DND-41 (cell line): ENCODE results near the gene ZNF428.
"Not testable (repeated sequence)": the region's sequence is repeated elsewhere in the genome, so short reads cannot be mapped to it uniquely, and the experiment has no call there.

Experiments used
- ATAC-seq: fragments of 200-7000 bp; cut with Tn5 transposase; 3 replicates; pipeline ENCODE4 v1.9.1; 2021; ENCODE audit warnings: low read depth; ENCODE audit not compliant: insufficient read depth
- DNase-seq: peaks from one replicate; pipeline ENCODE4 v3.0.0-alpha.2; 2020
- H2AFZ ChIP-seq: 2 replicates; pipeline ENCODE4 v1.6.0; 2012; ENCODE audit warnings: low read depth, low read length
- H3K27ac ChIP-seq: 2 replicates; pipeline ENCODE4 v1.5.1; 2012; ENCODE audit warnings: low read length, inconsistent platforms
- H3K27me3 ChIP-seq: fragments of 200-600 bp; sonication (generic); 2 replicates; pipeline ENCODE4 v1.6.0; 2012; ENCODE audit warnings: low read length, mild to moderate bottlenecking, inconsistent platforms; ENCODE audit not compliant: insufficient read depth, poor library complexity
- H3K36me3 ChIP-seq: 2 replicates; pipeline ENCODE4 v1.5.1; 2012; ENCODE audit warnings: low read length, inconsistent platforms; ENCODE audit not compliant: insufficient read depth
- H3K4me1 ChIP-seq: 2 replicates; pipeline ENCODE4 v1.5.1; 2012; ENCODE audit warnings: mild to moderate bottlenecking, low read length; ENCODE audit not compliant: insufficient read depth
- H3K4me2 ChIP-seq: 2 replicates; pipeline ENCODE4 v1.6.0; 2012; ENCODE audit warnings: mild to moderate bottlenecking, moderate library complexity, low read length, inconsistent platforms; ENCODE audit not compliant: insufficient read depth
- H3K4me3 ChIP-seq, 2 experiments: fragments of 200-600 bp in 1 of 2; shearing (Covaris generic) in 1 of 2; 2 replicates each; pipeline ENCODE4 v1.5.1; 2012 to 2016; ENCODE audit warnings: inconsistent platforms in 2 of 2, low read length in 2 of 2, mild to moderate bottlenecking in 2 of 2, low read depth in 1 of 2, moderate library complexity in 1 of 2
- H3K79me2 ChIP-seq: 2 replicates; pipeline ENCODE4 v1.6.0; 2012; ENCODE audit warnings: low read length, inconsistent platforms; ENCODE audit not compliant: insufficient read depth
- H3K9ac ChIP-seq: 2 replicates; pipeline ENCODE4 v1.6.0; 2012; ENCODE audit warnings: low read depth, mild to moderate bottlenecking, inconsistent platforms, low read length, moderate library complexity
- H3K9me3 ChIP-seq: 2 replicates; pipeline ENCODE4 v1.5.1; 2012; ENCODE audit warnings: low read length, moderate library complexity, mild to moderate bottlenecking, inconsistent platforms; ENCODE audit not compliant: insufficient read depth, severe bottlenecking
- H4K20me1 ChIP-seq: 2 replicates; pipeline ENCODE4 v1.6.0; 2012; ENCODE audit warnings: low read length; ENCODE audit not compliant: insufficient read depth
- EZH2 ChIP-seq: IDR thresholded peaks from 3 replicates; pipeline ENCODE4 v1.6.1; 2012; ENCODE audit warnings: borderline replicate concordance, low read depth, mild to moderate bottlenecking, moderate library complexity, low read length, inconsistent platforms; ENCODE audit not compliant: severe bottlenecking
- TF ChIP-seq, protein P1 (sequence below): IDR thresholded peaks from 2 replicates; pipeline ENCODE4 v1.5.1; 2012; ENCODE audit warnings: borderline replicate concordance, low read length, moderate library complexity, mild to moderate bottlenecking; ENCODE audit not compliant: poor library complexity, severe bottlenecking; ENCODE audit errors: extremely low read depth

The ZNF428 gene

DNA sequence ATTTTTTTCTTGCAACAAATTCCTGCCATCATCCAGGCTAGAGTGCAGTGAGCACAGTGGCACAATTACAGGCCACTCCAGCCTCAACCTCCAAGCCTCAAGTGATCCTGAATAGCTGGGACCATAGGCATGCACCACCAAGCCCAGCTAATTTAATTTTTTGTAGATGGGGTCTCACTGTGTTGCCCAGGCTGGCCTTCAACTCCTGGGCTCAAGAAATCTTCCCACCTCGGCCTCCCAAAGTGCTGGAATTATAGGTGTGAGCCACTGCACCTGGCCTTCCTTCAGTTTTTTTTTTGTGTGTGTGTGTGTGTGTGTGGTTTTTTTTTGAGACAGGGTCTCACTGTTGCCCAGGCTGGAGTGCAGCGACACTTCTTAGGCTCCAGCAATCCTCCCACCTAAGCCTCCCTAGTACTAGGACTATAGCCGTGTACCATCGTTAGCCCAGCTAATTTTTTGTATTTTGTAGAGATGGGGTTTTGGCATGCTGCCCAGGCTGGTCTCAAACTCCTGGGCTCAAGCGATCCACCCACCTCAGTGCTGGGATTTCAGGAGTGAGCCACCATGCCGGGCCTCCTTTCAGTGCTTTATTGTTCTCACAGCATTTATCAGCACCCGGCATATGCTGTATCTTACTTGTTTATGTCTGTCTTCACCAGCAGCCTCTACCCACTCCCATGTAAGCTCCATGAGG lies 13.4 kb downstream of the ZNF428 start:
- Histone ChIP-seq H3K9ac (no peak overlapping the region), H3K27ac (no peak overlapping the region)
- TF ChIP-seq EZH2, result no peak
- TF ChIP-seq, protein P1, sequence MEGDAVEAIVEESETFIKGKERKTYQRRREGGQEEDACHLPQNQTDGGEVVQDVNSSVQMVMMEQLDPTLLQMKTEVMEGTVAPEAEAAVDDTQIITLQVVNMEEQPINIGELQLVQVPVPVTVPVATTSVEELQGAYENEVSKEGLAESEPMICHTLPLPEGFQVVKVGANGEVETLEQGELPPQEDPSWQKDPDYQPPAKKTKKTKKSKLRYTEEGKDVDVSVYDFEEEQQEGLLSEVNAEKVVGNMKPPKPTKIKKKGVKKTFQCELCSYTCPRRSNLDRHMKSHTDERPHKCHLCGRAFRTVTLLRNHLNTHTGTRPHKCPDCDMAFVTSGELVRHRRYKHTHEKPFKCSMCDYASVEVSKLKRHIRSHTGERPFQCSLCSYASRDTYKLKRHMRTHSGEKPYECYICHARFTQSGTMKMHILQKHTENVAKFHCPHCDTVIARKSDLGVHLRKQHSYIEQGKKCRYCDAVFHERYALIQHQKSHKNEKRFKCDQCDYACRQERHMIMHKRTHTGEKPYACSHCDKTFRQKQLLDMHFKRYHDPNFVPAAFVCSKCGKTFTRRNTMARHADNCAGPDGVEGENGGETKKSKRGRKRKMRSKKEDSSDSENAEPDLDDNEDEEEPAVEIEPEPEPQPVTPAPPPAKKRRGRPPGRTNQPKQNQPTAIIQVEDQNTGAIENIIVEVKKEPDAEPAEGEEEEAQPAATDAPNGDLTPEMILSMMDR, result no peak

DNA sequence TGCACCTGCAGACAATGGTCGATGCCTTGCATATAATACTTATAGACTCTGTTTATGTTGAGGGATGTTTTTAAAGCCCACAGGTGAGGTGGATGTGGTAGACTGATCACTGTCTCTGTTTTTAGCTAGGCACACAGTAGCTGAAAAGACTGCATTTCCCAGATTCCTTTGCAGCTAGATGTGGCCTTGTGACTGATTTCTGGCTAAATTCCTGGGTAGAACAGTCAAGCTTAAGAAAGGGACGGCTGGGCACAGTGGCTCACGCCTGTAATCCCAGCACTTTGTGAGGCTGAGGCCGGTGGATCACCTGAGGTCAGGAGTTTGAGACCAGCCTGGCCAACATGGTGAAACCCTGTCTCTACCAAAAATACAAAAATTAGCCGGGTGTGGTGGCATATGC lies 19.1 kb downstream of the ZNF428 start:
- not testable (repeated sequence) for ATAC-seq, DNase-seq, H4K20me1 ChIP-seq, H3K9me3 ChIP-seq, H3K27me3 ChIP-seq, H2AFZ ChIP-seq, H3K4me3 ChIP-seq, H3K27ac ChIP-seq, H3K4me2 ChIP-seq, H3K9ac ChIP-seq
- Histone ChIP-seq H3K79me2 (peaks cover 44% of the 10 kb centered on the region), H3K4me1 (peaks cover 27% of the 10 kb centered on the region), H3K36me3 (peaks cover 48% of the 10 kb centered on the region)

More for the DNA sequence above, 13.4 kb downstream of the ZNF428 start:
- Histone ChIP-seq H3K4me1 (no peaks in the 10 kb centered on the region), H3K4me2 (no peak overlapping the region), H3K4me3 (no peak overlapping the region), H4K20me1 (peaks cover 25% of the 10 kb centered on the region), H3K79me2 (peaks cover 24% of the 10 kb centered on the region), H3K9me3 (no peaks in the 10 kb centered on the region), H3K27me3 (no peaks in the 10 kb centered on the region), H2AFZ (no peak overlapping the region), H3K36me3 (peaks cover 74% of the 10 kb centered on the region)
- ATAC-seq (no peak), DNase-seq (no peak)

DNA sequence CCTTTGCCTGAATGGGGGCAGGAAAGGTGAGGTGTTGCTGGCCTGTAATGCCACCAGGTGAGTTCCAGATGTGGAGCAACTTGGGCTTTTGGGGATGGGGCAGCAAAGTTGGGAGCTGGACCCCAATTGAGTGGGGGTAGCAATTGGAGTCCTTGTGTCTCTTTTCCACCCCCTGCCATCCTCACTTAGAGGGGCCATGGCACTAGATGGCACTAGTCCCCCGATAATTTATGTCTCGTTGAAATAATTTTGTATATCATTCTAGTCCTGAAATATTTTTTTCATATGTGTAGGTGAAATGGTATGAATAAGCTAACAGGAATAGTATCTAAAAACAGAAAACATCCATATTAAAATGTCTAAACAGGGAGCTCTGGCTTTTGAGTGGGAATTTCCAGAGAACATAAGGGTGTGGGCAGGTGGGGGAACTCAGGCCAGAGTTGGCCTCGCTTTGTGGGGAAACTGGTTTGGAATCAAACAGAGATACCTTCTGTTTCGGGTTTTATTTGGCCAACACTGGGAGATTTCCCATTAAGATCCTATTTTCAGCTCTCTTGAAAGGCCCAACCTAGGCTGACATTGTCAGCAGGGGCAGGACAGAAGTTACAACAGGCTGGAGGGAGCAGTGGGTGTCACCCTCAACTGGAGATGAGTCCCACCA lies 19.7 kb downstream of the ZNF428 start:
- H3K9ac ChIP-seq, result no peak overlapping the region
- H3K9me3 ChIP-seq, result no peaks in the 10 kb centered on the region
- H3K27ac ChIP-seq, result no peak overlapping the region
- H3K79me2 ChIP-seq, result peaks cover 50% of the 10 kb centered on the region
- 0 out of 2 replicates have a peak overlapping the region, but pooled peaks have one; percentile 5 for H3K4me2 ChIP-seq
- peaks cover 46% of the 10 kb centered on the region for H3K36me3 ChIP-seq
- H2AFZ ChIP-seq, result no peak overlapping the region
- TF ChIP-seq, protein P1, result peak; percentile 25
- TF ChIP-seq EZH2, result no peak
- no peaks in the 10 kb centered on the region for H3K27me3 ChIP-seq
- H3K4me3 ChIP-seq, result no peak overlapping the region
- DNase-seq (no peak), ATAC-seq (no peak)
- peaks cover 5% of the 10 kb centered on the region; the same call in 1 of the 2 replicates for H4K20me1 ChIP-seq
- peaks cover 33% of the 10 kb centered on the region for H3K4me1 ChIP-seq

DNA sequence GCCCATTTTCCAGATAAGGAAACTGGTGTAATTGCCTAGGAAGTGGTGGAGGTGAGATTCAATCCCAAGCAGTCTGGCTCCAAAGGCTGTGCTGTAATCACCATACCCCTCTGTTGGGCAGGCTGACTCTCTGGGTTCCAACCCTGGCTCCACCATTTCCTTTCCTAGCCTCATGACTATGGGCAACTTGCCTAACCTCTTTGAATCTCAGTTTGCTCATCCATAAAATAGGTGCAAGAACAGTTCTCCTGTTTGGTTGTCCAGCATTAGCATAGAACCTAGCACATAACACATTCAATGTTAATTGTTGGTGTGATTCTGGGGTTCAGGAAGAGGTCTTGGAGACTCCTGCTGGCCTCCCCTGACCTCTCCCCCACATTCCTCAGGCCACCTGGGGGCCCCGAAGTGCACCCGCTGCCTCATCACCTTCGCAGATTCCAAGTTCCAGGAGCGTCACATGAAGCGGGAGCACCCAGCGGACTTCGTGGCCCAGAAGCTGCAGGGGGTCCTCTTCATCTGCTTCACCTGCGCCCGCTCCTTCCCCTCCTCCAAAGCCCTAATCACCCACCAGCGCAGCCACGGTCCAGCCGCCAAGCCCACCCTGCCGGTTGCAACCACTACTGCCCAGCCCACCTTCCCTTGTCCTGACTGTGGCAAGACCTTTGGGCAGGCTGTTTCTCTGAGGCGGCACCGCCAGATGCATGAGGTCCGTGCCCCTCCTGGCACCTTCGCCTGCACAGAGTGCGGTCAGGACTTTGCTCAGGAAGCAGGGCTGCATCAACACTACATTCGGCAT lies 20.8 kb downstream of the ZNF428 start:
- peak overlapping the region in 1 of 2 experiments; percentile 91; a peak in 1 of 4 replicates for H3K4me3 ChIP-seq
- H3K9ac ChIP-seq, result peak overlapping the region; percentile 1
- H3K27ac ChIP-seq, result no peak overlapping the region
- DNase-seq (no peak), ATAC-seq (no peak)
- peaks cover 60% of the 10 kb centered on the region for H3K79me2 ChIP-seq
- peaks cover 54% of the 10 kb centered on the region for H3K36me3 ChIP-seq
- no peak for TF ChIP-seq EZH2
- TF ChIP-seq, protein P1, result no peak
- no peak overlapping the region for H2AFZ ChIP-seq
- H3K9me3 ChIP-seq, result no peaks in the 10 kb centered on the region
- no peaks in the 10 kb centered on the region for H3K27me3 ChIP-seq
- H3K4me2 ChIP-seq, result peak overlapping the region; percentile 99
- H4K20me1 ChIP-seq, result peaks cover 8% of the 10 kb centered on the region; the same call in 1 of the 2 replicates
- H3K4me1 ChIP-seq, result peaks cover 44% of the 10 kb centered on the region
